GM12801 (cell line): ENCODE measurements around the gene BCAS3.

Experiments used
- TF ChIP-seq, protein P1 (sequence below): IDR thresholded peaks from one replicate; pipeline ENCODE4 v1.5.1; 2011; ENCODE audit warnings: control low read depth; ENCODE audit not compliant: insufficient read length; ENCODE audit errors: extremely low read depth

Gene BCAS3

DNA sequence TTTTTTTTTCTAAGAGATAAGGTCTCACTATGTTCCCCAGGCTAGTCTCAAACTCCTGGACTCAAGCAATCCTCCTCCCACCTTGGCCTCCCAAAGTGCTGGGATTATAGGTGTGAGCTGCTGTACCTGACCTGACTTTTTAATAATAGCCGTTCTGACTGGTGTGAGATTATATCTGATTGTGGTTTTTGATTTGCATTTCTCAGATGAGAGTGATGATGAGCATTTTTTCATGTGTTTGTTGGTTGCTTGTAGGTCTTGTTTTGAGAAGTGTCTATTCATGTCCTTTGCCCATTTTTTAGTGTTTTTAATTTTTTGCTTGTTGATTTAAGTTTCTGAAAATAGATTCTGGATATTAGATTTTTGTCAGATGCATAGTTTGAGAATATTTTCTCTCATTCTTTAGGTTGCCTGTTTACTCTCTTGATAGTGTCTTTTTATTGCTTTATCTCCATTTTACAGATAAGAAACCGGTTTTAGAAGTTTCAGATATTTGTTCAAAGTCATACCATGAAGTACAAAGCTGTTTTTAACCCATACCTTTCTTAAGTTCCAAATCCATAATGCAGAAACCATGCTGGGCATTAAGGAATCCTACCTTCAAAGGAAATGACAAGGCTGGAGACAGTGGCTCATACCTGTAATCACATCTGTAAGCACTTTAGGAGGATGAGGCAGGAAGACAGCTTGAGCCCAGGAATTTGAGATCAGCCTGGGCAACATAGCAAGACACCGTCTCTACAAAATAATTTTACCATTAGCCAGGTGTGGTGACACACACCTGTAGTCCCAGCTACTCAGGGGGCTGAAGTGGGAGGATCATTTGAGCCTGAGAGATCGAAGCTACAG is 553.5 kb downstream of the BCAS3 start:
- TF ChIP-seq, protein P1, sequence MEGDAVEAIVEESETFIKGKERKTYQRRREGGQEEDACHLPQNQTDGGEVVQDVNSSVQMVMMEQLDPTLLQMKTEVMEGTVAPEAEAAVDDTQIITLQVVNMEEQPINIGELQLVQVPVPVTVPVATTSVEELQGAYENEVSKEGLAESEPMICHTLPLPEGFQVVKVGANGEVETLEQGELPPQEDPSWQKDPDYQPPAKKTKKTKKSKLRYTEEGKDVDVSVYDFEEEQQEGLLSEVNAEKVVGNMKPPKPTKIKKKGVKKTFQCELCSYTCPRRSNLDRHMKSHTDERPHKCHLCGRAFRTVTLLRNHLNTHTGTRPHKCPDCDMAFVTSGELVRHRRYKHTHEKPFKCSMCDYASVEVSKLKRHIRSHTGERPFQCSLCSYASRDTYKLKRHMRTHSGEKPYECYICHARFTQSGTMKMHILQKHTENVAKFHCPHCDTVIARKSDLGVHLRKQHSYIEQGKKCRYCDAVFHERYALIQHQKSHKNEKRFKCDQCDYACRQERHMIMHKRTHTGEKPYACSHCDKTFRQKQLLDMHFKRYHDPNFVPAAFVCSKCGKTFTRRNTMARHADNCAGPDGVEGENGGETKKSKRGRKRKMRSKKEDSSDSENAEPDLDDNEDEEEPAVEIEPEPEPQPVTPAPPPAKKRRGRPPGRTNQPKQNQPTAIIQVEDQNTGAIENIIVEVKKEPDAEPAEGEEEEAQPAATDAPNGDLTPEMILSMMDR = no peak

DNA sequence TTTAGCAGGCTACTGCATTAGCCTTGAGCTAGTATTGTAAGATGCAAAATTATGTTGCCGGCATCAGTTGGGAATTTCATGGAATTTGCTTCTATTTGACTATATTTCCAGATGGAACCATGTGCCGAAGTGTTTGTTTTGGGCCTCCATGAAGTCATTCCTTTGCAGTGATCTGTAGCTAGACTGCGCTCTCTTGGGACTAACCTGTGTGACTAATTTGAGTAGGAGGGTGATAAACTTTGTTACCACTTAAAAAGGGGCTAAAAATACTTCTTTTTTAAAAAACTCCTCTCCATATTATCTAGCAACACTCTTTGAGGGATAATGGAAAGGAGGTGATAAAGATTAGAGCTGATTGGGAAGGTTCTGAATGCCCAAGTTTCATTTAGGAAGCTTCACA is 555.2 kb downstream of the BCAS3 start:
- TF ChIP-seq, protein P1 = no peak

DNA sequence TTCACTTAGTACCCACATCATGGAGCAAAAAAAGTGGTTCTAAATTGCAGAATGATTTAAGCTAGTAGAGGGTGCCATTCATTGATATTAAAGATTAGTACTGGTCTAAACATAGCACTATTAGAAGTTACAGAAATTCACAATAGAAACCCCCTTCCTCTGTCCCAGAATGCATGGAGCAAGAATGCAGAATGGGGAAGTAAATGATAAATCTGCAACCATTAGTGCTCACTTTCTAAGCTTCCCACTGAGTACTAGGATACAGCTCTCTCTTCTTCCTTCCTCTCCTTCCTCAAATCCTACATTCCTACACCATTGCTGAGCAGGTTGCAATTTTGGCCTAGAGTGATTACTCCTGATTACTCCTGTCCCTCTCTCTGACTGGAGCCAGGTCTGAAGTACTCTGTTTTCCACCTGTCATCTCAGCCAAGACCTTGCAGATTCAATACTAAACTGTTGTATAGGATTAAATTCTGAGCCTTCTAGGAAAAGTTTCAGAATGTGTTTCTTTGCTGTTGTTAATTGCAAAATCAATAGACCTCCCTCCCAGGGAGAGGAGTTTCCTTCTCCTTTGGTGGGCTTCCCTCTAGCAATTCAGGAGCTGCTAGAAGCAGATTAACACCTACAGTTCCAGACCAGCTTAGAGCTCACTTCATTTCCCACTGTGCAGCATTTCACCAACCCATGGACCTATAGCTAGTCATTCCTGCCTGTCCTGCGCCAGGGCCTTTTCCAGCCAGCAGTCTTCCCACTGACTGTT is 556.5 kb downstream of the BCAS3 start:
- TF ChIP-seq, protein P1 = no peak

DNA sequence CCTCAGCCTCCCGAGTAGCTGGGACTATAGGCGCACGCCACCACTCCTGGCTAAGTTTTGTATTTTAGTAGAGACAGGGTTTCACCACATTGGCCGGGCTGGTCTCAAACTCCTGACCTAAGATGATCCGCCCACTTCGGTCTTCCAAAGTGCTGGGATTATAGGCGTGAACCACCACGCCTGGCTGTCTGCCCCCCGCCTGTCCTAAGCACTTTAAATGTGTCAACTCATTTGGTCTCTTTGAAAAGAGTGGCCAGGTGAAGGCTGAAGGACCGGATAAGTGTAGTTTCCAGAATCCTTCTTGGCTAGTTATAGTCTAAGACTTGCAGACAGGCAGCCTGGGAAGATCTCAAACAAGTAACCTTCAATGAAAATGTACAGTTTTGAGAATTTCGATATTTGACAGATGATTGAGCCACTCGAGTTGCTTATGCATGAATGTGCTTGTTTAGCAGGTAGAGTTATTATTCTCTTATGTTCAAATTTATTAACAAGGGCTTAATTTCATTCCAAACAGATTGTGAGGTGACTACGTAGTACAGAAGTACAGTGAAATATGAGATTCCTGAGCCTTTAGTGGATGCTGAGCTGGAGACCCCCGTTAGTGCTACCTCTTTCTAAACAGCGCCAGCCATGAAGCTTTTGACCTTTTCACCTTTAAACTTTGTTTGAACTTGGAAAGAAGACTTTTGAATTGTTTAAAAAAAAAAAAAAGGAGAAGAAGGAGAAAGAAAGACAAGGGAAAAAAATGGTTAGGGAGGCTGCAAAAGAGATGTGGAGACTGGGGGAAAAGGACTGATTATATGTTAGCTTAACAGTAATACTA is 557.6 kb downstream of the BCAS3 start:
- TF ChIP-seq, protein P1 = no peak

DNA sequence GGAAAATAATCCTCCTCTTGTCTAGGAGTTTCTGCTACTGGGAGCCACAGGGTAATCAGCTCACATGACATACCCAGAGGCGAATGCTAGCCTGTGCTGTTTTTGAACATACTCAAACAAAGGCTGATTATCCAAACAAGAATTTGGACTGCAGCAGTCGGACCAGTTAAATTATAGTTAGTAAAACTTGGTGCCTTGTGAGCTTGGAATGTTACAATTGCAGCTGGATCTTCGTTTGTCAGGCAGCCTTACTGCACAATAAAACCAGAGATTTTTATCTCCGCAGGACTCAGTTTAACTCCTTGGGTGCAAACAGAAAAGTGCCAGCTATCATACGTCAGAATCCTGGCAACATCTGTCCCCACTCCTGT is 558.2 kb downstream of the BCAS3 start:
- TF ChIP-seq, protein P1 = no peak

DNA sequence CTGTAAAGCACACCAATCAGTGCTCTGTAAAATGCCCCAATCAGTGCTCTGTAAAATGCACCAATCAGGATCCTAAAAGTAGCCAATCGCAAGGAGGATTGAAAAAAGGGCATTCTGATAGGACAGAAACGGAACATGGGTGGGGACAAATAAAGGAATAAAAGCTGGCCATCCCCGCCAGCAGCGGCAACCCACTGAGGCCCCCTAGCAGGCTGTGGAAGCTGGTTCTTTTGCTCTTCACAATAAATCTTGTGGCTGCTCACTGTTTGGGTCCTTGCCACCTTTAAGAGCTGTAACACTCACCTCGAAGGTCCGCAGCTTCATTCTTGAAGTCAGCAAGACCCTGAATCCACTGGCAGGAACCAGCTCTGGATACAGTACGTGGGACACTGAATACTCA is 559.6 kb downstream of the BCAS3 start:
- TF ChIP-seq, protein P1 = no peak

DNA sequence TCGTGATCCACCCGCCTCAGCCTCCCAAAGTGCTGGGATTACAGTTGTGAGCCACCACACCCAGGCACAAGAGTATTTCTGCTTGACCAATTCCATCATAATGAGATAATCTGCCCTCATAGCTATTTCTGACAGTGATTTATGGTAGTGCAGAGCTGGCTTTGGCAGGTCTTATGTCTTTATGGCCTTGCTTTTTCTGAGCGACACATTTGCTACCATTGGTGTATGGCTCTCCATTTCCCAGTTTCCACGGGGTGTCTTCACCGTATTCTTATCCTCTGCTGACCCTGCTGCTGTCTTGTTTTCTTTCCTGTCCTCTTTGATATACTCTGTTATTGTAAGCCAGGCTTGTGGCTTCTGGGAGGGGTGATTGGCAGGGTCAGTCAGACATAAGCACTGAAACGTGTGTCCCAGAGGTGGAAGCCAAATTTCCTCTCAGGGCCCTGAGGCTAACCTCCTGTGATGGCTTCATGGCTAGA is 560.8 kb downstream of the BCAS3 start:
- TF ChIP-seq, protein P1 = no peak
